ENCODE results near the gene DNM1.

GRCh38 chr9:128174062-128174461 is 29.1 kb upstream of the DNM1 start:
- TF ChIP-seq POLR2AphosphoS5 (IDR thresholded peaks at IDR 0.05) (no peak), POLR2A (IDR thresholded peaks at IDR 0.05) (no peak), EP300 (IDR thresholded peaks at IDR 0.05) (no peak)
- TF ChIP-seq, protein P1, sequence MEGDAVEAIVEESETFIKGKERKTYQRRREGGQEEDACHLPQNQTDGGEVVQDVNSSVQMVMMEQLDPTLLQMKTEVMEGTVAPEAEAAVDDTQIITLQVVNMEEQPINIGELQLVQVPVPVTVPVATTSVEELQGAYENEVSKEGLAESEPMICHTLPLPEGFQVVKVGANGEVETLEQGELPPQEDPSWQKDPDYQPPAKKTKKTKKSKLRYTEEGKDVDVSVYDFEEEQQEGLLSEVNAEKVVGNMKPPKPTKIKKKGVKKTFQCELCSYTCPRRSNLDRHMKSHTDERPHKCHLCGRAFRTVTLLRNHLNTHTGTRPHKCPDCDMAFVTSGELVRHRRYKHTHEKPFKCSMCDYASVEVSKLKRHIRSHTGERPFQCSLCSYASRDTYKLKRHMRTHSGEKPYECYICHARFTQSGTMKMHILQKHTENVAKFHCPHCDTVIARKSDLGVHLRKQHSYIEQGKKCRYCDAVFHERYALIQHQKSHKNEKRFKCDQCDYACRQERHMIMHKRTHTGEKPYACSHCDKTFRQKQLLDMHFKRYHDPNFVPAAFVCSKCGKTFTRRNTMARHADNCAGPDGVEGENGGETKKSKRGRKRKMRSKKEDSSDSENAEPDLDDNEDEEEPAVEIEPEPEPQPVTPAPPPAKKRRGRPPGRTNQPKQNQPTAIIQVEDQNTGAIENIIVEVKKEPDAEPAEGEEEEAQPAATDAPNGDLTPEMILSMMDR (IDR thresholded peaks at IDR 0.05), result no peak
